HG03469 (cell line): ENCODE results near the gene UBALD2.
"Not testable (repeated sequence)": the region's sequence is repeated elsewhere in the genome, so short reads cannot be mapped to it uniquely, and the experiment has no call there.

Source experiments
- ATAC-seq: cut with Tn5 transposase; IDR thresholded peaks from one replicate; pipeline ENCODE4 v1.9.1; 2021; ENCODE audit warnings: mild to moderate bottlenecking, moderate library complexity, moderate number of reproducible peaks; ENCODE audit not compliant: unreplicated experiment

UBALD2 gene

DNA sequence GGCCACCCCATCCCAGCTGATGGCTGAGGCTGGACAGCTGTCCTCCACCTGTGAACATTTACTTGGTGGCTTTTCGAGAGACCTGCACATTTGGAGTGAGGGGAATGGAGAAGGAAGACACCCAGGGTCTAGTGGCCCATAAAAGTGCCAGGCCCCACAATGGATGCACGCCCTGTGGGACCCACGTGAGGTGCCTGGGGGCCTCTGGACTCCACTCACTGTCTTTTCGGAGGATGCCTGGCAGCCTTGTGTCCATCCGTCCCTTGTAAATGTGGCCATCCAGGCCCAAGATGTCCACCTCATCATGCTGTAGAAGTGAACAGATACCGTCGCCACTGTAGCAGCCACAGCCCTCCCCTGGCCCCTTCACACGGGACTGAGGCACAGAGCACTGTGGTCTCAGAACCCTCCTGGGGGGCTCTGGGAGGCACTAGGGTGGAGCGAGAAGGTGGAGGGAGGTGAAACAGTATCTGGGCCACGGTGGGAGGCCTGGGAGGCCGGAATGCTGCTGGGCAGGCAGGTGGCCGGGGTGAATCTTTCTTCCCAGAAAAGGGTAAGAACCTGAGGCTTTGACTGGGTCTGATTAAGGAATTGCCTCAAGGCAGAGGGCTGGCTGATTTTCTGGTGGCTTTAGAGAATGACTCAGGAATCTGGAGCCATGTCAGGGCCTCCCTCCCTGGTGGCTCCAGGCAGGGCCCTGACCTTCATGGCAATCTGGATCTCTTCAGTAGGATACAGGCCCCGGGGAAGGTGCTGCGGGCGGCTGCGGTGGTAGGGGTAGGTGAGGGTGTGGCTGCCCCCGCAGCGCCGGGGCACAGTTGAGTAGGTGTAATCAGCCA is 11.5 kb downstream of the UBALD2 start:
- ATAC-seq, result no peak

DNA sequence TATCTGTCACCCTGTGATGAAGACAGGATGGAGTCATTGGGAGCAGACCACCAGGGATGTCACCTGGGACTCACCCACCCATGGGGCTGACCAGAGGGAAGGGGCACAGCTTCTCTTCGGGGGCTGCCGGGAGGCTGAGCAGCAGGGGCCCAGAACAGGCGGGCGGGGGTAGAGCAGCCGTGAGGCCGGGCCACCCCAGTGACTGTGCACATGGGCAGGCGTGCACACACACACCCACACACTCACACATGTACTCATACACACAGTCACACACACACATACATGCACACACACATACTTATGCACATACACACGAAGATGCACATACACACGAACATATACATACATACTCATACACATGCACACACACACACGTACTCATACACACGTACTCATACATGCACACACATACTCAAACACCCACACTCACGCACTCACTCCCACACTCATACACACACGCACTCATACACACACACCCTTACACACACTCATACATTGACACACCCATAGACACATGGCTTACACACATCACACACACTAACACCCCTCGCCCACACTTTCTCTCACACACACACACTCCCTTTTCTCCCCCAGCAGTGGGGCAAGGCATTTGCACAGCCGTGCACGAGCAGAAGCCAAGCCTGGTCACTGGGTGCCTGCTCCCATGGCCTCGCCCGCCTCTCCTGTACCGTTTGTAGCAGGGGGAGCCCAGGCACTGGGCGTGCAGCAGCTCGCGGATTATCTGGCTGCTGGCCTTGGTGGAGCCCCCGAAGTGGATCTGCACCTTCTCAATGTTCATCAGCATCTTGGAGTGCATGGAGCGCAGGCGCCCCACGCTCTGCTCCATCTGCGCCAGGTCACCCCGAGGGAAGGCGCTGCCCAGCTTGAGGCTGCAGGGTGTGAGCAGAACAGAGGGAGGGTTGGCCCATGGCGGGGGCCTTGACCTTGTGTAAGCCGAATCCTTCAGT is 12.4 kb downstream of the UBALD2 start:
- no peak for ATAC-seq

DNA sequence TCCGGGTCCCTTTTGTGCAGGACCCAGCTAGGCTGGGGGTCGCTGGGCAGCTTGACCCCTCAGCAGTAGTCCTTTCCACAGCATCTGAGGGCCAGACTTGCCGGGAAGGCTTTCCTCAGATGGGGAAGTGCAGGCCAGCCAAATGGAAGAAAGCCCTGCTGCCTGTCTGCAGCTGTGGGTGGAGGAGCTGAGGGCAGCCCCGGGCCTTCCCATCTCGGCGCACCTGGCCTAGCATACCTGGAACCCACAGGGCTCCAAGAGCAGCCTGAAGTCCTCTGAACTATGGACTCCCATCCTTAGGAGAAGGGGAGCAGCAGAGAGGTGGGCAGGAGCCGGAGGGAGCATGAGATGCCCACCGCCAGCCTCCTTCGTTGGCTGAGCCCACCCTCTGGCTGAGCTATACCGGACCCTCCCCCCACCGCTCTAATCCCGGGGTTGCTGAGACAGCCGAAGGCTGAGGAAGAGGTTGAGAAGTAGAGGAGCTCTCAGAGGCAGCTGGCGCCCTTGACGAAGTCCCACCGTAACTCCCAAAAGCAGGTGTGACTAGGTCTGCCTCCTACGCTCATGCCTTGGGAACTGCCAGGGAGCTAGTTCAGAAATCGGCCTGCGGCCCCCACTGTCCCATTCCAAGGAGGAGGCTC is 13.2 kb downstream of the UBALD2 start:
- ATAC-seq, result no peak

DNA sequence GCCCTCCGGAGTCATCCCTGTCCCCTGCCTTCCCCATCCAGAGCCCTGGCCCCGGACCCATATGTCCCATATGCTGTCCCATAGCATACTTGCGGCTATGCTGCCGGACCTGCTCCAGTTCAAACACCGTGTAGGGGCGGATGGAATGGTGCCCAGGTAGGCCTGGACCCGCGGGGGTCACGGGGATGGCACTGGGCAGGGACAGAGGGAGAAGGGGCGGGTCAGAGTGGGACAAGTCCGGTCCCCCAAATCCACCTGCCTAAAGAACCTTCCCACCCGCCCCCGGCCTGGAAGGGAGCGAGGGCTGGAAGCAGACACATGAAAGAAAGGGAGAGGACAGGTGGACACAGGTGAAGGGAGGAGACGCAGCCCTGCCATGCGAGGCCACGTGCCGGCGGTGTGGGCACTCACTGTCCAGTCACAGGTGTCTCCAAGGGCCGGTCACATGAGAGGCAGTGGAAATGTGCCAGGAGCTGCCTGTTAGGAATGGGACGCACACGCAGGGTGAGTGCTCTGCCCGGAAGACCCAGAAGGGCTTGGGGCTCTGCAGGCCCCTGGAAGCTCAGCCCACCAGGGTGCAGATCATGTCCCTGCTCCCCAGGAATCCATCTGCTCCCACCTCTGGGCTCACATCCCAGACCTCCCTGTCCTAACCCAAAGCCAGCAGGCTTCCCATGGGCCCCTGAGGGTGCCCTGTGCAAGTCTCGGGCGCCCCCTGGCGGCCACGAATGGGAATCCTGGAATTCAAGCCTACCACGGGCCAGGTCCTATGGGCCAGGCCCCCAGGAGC is 14.0 kb downstream of the UBALD2 start:
- no peak for ATAC-seq

DNA sequence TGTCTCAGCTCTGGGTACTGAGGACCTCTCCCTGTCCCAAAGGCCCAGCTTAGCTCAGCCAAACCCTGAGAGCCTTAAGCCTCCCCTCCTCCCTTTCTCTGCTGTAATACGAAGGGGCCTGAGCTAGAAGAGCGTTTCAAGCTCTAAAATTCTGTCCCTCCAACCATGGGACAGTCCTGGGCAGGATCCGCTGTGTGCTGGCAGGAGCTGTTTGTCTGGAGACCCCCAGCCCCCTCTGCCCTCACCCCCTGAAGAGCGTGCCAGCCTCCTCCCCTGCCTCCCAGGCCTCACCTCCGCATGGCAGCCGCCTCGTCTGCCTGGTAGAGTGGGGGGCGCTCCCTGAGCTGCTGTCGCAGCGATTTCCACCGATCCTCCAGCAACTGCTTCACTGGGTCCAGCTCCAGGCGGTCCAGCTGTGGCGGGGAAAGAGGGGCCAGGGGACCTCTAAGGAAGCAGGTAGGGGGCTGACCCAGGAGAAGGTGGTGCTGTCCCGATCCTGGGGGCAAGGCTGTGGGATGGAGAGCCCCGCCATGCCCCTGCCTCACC is 14.7 kb downstream of the UBALD2 start:
- ATAC-seq, result no peak

DNA sequence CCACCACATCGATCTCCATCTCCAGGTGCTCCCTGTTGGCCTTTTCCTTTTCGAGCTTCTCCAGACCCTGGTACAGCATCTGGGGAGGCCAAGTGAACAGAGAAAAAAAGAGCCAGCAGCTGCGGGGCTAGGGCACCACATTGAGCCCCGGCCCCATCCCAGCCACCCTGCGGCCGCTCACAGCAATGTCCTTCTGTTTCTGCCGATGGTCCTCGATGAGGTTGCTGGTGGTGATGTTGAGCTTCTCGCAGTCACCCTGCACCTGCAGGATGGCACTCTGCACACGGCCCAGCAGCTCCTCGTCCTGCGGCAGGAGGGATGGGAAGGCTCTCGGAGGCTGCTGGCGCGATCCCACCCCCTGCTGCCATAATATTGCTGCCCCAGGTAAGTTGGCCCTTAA is 15.5 kb downstream of the UBALD2 start:
- no peak for ATAC-seq

DNA sequence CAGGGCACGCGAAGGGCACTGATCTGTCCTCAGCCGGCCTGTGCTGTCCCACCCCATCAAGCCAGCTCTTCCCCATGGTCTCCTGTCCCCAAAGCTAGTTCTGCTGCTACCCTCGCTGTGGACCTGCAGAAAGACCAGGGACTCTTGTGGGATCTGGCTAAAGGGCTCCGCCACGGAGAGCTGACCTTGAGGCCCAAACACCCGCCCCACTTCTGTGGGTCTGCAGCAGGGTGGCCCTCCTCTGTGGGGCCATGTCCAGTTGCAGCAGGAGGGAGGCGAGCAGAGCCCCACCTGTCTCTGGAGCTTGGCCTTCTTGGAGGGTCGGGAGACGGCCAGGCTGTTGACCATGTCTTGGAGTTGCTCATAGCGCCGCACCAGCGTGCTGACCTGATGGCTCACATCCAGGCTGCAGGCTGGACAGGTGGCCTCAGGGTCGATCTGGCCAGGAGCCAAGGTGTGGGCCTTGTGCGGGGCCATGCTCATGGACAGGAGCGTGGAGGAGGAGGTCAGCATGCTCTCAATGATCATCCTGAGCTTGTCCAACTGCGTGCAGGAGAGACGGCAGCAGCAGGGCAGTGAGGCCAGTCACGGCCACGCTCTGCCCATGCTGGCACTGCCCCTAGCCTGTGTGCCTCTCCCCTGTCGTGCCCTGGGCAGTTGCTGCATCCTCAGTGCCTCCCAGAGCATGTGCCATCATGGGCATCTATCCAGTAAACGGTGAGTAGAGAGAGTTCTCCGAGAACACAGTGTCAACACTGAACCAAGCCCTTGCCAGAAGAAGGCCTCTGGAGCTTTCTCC is 16.6 kb downstream of the UBALD2 start:
- ATAC-seq, result no peak

DNA sequence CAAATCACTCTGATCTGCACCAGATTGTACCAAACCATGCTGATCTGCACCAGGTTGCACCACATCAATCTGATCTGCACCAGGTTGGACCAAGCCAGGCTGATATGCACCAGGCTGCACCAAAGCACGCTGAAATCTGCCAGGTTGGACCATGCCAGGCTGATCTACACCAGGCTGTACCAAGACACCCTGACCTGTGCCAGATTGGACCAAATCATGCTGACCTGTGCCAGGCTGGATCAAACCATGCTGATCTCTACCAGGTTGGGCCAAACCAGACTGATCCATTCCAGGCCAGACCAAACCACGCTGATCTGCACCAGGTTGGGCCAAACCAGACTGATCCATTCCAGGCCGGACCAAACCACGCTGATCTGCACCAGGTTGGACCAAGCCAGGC is 27.4 kb downstream of the UBALD2 start:
- no peak for ATAC-seq

DNA sequence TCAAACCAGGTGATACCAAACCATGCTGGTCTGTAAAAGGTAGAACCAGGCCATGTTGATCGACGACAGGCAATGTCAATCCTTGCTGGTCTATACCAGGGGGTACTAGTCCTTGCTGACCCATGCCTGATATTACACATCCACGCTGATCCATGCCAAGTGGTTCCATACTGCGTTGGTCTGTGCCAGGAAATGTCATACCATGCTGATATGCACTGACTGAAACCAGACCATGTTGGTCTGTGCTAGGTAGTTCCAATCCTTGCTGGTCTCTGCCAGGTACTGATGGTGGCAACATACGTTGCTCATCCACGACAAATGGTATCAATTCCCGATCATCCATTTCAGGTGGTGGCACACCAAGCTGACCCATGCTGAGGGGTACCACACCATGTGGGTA is 28.0 kb downstream of the UBALD2 start:
- ATAC-seq, result no peak

DNA sequence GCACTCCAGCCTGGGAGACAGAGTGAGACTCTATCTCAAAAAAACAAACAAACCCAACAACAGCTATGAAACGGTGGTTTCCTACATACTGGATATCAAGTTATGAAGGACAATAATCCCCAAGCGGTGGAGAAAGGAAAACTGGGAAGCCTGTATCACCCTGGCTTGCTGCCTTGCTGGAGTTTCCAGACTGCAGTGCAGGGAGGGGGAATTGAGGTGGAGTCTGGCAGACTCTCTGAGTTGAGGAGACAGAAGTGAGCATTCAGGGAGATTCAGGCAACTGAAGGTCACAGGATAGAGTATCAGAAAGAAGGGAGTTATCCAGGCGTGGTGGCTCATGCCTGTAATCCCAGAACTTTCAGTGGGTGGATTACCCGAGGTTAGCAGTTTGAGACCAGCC is 31.0 kb downstream of the UBALD2 start:
- ATAC-seq, result no peak

DNA sequence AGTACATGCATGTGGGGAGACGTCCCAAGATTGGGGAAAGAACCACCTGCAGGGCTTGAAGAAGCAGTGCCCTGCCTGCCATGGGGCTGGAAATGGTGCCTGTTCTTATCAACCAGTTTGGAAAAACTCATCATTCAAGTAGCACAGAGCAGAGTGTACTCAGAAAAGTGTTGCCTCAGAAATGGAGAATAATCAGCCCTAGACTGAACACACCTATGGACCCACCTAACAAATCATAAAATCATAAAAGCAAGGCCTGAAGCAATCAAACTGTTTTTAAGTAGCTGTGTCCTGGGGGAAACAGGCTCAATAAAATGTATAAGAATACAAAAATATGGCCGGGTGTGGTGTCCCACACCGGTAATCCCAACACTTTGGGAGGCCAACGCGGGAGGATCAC is 31.7 kb downstream of the UBALD2 start:
- ATAC-seq, result no peak

DNA sequence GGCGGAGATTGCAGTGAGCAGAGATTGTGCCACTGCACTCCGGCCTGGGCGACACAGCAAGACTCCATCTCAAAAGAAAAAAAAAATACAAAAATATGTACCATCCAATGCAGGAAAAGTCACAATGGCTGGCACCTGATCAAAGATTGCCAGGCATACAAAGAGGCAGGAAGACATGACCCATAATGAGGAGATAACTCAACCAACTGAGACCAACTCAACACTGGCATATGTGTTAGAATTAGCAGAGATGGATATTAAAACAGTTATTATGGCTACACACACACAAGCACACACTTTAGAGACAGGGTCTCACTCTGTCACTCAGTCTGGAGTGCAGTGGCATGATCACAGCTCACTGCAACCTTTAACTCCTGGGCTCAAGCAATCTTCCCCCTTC is 32.3 kb downstream of the UBALD2 start:
- ATAC-seq, result no peak

DNA sequence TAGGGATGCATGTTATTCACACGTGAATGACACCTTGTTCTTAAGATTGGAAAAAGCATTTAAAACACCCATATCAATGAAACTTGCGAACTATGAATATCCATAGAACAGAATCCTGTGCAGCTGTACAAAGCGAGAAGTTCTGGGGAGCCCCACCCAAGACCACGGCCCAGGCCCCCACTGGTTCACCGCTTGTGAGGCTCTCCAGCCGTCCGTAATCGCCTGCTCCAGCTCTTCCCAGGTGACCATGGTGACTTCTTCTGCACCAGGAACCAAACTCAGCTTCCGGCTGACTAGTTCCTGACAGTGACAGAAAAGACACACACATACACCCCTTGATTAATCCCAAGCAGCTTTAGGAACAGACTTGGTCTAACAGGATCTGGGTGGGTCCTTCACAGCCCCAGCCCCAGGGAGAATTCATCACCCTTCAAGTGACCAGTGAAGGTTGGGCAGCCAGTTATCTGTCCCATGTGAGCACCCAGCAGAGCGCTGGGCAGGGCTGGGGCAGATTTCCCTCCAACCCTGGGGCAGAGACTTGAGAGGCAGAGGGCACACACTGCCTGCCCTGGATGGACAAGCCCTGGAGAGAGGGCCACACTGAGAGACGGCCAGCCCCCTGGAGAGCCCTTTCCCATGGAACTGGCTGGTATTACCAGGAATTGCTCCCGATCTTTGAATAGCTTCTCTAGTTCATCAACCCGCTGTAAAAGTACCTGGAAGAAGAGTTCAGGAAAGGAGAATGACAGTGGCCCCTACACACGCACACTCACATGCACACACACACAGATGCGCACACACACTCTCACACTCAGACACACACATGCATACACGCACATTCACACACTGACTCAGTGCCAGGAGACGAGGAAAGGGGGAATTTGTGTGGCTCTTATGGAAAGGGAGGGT is 39.3 kb downstream of the UBALD2 start:
- no peak for ATAC-seq

DNA sequence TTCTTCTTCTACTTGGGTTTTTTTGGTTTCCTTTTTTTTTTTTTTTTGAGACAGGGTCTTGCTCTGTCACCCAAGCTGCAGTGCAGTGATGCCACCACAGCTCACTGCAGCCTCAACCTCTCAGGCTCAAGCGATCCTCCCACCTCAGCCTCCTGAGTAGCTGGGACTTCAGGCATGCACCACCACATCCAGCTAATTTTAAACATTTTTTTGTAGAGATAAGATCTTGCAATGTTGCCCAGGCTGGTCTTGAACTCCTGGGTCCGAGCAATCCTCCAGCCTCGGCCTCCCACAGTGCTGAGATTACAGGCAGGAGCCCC is 39.9 kb downstream of the UBALD2 start:
- ATAC-seq, result not testable (repeated sequence)

DNA sequence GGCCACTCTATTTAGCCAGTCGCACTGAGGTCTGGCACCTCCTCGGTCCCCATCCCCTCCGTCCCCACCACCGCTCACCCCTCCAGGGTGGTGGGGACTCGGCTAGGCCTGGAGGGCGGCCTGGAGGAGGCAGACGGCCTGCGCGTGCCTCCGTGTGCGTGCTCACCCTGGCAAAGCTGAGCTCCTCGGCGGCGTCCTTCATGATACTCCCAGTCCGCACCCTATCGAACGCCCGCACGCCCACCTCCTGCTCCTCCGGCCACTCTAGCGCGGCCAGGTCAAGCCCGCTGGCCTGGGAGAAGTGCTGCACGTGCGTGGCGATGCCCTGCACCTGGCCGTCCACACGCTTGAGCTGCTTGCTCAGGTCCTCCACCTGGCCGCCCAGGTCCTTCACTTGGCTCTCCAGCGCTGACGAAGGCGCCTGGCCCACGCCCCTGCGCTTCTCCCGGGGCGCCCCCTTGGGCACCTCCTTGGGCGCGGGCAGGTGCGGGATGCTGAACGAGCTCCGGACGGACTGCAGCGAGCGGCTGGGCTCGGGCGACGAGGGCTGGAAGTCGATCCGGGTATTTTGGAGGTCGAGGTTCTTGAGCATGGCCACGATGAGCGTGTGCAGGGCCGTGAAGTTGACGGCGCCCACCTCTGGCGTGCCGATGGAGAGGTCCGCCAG is 42.3 kb downstream of the UBALD2 start:
- ATAC-seq, result no peak

DNA sequence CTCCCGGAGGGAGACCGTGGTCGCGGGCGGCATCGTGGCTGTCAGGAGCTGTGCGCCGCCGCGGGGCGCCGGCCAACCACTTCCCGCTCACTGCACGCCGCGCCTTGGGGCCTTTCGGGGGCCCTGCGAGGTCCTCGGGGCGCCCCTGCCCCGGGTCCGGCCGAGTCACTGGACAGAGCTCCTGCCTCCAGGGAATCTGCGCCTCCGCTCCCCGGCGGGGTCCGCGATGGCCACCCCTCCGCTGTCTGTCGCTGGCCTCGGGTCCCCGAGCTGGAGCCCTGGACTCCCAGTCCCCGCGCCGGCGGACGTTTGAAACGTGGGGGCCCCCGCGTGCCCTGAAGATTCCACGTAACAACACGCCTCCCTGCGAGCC is 42.8 kb downstream of the UBALD2 start, which contains the start of gene QRICH2:
TSS of gene QRICH2 (minus strand) at position 311 of the 373 bp plus-strand sequence. CDS start at position 33, 278 bp downstream.
- no peak for ATAC-seq

DNA sequence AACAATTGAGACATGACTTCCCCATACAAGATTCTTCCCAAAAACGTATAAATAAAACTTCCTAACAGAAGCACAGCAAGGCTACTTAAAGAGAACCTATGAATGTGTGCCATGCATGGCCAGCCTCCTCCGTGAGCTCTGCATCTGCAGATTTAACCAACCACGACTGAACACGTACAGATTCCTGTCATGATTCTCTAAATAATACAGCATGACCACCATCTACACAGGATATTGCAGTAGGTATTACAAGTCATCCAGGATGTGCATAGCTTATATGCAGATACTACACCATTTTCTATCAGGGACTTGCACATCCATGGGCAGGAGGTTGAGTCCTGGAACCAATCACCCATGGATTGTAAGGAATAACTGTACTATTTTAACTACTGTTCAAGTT is 44.3 kb downstream of the UBALD2 start:
- no peak for ATAC-seq

DNA sequence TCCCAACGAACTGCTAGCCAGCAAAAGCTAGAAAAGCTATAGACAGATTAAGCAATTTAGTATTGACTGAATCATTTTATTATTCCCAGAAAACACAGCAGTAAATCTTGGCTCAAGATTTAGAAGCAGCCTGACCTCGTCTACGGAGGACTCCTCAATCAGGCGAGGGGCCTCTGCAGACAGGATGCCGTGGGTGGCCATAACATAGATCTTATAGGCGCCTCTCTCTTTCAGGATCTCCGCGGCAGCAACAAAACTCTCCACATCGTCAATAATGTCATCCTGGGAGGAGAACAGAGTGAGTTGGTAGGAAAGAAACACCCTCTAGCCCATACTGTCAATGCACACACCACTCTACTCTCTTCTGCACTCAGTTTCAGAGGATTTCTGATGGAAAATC is 47.6 kb downstream of the UBALD2 start:
- no peak for ATAC-seq
